Activated B cell treated with CpG ODN at 0.5 μM for 24 hours (primary cell): ENCODE data around the gene CRACR2A. TPM values are rescaled to one million over a fixed set of nuclear protein-coding genes. Genes with fewer than 3 reads are reported as not detected.

Source experiments
- ATAC-seq: fragments of 200-7000 bp; cut with Tn5 transposase; one replicate; pipeline ENCODE4 v1.10.0; 2021; ENCODE audit warnings: low read depth, mild to moderate bottlenecking, moderate library complexity
- CTCF ChIA-PET: fragments of 350-600 bp; sonication (Branson Sonifier 250); formaldehyde crosslinking; loops from one replicate; lab custom pipeline; 2021; ENCODE audit warnings: antibody characterized with exemption; lab: Charles Lee
- POLR2A ChIA-PET: fragments of 350-600 bp; sonication (Branson Sonifier 250); formaldehyde crosslinking; loops from one replicate; lab custom pipeline; 2021; ENCODE audit warnings: antibody characterized with exemption; lab: Charles Lee
- DNase-seq: peaks from one replicate; pipeline ENCODE4 v3.0.0; 2022
- H3K27ac Mint-ChIP-seq: one replicate; pipeline ENCODE4 v1.8.0; 2020; ENCODE audit warnings: mixed read lengths
- H3K27me3 Mint-ChIP-seq: one replicate; pipeline ENCODE4 v1.8.0; 2021; ENCODE audit warnings: mixed read lengths
- H3K36me3 Mint-ChIP-seq: one replicate; pipeline ENCODE4 v1.8.0; 2021; ENCODE audit warnings: low read depth, mixed read lengths
- H3K4me1 Mint-ChIP-seq: one replicate; pipeline ENCODE4 v1.8.0; 2021; ENCODE audit warnings: mixed read lengths
- H3K4me3 Mint-ChIP-seq: one replicate; pipeline ENCODE4 v1.8.0; 2020; ENCODE audit warnings: mild to moderate bottlenecking, mixed read lengths
- H3K9me3 Mint-ChIP-seq: one replicate; pipeline ENCODE4 v1.8.0; 2020; ENCODE audit warnings: mixed read lengths
- intact Hi-C: fragments of 100-400 bp; cut with micrococcal nuclease; formaldehyde crosslinking; loops from one replicate; pipeline ENCODE4 v1.15.1; 2024
- total RNA-seq: library from RNA; stranded (reverse); gene quantifications from 2 replicates; pipeline ENCODE4 v1.2.3, GENCODE V29; 2022
- TF ChIP-seq, protein P1 (sequence below): fragments of 200-600 bp; IDR thresholded peaks from one replicate; pipeline ENCODE4 v1.8.0; 2022; ENCODE audit warnings: antibody characterized with exemption, mild to moderate bottlenecking

CRACR2A gene
- total RNA-seq, 1 donor from 2014 or later = 25.8 TPM

- H3K9me3 Mint-ChIP-seq = no peaks in the 10 kb centered on the region
- POLR2A ChIA-PET = no interaction called here
- H3K4me3 Mint-ChIP-seq = no peak overlapping the region
- TF ChIP-seq, protein P1, sequence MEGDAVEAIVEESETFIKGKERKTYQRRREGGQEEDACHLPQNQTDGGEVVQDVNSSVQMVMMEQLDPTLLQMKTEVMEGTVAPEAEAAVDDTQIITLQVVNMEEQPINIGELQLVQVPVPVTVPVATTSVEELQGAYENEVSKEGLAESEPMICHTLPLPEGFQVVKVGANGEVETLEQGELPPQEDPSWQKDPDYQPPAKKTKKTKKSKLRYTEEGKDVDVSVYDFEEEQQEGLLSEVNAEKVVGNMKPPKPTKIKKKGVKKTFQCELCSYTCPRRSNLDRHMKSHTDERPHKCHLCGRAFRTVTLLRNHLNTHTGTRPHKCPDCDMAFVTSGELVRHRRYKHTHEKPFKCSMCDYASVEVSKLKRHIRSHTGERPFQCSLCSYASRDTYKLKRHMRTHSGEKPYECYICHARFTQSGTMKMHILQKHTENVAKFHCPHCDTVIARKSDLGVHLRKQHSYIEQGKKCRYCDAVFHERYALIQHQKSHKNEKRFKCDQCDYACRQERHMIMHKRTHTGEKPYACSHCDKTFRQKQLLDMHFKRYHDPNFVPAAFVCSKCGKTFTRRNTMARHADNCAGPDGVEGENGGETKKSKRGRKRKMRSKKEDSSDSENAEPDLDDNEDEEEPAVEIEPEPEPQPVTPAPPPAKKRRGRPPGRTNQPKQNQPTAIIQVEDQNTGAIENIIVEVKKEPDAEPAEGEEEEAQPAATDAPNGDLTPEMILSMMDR = no peak
- peaks cover 76% of the 10 kb centered on the region for H3K36me3 Mint-ChIP-seq
- DNase-seq (no peak), ATAC-seq (no peak)
- H3K27me3 Mint-ChIP-seq = no peaks in the 10 kb centered on the region
- CTCF ChIA-PET = no interaction called here
- H3K4me1 Mint-ChIP-seq = no peaks in the 10 kb centered on the region
- H3K27ac Mint-ChIP-seq = no peak overlapping the region
- intact Hi-C loops = no loop called here
These were observed 121.2 kb downstream of the CRACR2A start for GRCh38 chr12:3631759-3632158.

- TF ChIP-seq, protein P1 = no peak
- POLR2A ChIA-PET = no interaction called here
- Mint-ChIP-seq H3K27ac (no peak overlapping the region), H3K4me3 (no peak overlapping the region), H3K9me3 (no peaks in the 10 kb centered on the region), H3K27me3 (no peaks in the 10 kb centered on the region), H3K36me3 (peaks cover 76% of the 10 kb centered on the region), H3K4me1 (no peaks in the 10 kb centered on the region)
- ATAC-seq (no peak), DNase-seq (no peak)
- CTCF ChIA-PET = no interaction called here
- intact Hi-C loops = no loop called here
These were observed 121.7 kb downstream of the CRACR2A start for GRCh38 chr12:3631272-3631637.

- H3K27ac Mint-ChIP-seq = no peak overlapping the region
- no peaks in the 10 kb centered on the region for H3K4me1 Mint-ChIP-seq
- TF ChIP-seq, protein P1 = no peak
- no peak overlapping the region for H3K4me3 Mint-ChIP-seq
- peaks cover 78% of the 10 kb centered on the region for H3K36me3 Mint-ChIP-seq
- ATAC-seq (no peak), DNase-seq (no peak)
- no peaks in the 10 kb centered on the region for H3K9me3 Mint-ChIP-seq
- intact Hi-C loops = no loop called here
- CTCF ChIA-PET = no interaction called here
- POLR2A ChIA-PET = no interaction called here
- H3K27me3 Mint-ChIP-seq = no peaks in the 10 kb centered on the region
These were observed 122.2 kb downstream of the CRACR2A start for GRCh38 chr12:3630621-3631271.

DNA sequence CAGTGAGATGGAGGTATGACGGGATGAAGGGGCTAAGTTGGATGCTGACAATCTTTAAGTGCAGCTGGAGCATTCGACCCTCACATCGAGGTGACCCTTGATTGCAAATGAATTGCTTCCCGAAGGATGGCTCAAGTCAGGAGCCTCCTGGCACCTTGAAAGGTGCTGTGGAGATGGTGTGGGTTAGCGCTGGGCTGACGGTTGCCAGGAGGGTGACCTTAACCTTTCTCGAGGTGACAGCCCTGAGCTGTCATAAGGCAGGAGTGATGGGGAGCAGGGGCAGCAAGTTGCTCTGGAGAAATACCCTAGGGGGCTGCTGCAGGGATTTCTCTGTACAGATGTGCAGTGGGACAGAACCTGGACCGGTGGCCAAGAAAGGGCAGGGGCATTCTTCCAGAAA, 122.8 kb downstream of the CRACR2A start:
- TF ChIP-seq, protein P1 = no peak
- Mint-ChIP-seq H3K36me3 (peaks cover 84% of the 10 kb centered on the region), H3K27me3 (no peaks in the 10 kb centered on the region), H3K9me3 (no peaks in the 10 kb centered on the region), H3K27ac (no peak overlapping the region), H3K4me3 (no peak overlapping the region), H3K4me1 (no peaks in the 10 kb centered on the region)
- DNase-seq = no peak
- ChIA-PET POLR2A (no interaction called here), CTCF (no interaction called here)
- no peak for ATAC-seq
- intact Hi-C loops = no loop called here

DNA sequence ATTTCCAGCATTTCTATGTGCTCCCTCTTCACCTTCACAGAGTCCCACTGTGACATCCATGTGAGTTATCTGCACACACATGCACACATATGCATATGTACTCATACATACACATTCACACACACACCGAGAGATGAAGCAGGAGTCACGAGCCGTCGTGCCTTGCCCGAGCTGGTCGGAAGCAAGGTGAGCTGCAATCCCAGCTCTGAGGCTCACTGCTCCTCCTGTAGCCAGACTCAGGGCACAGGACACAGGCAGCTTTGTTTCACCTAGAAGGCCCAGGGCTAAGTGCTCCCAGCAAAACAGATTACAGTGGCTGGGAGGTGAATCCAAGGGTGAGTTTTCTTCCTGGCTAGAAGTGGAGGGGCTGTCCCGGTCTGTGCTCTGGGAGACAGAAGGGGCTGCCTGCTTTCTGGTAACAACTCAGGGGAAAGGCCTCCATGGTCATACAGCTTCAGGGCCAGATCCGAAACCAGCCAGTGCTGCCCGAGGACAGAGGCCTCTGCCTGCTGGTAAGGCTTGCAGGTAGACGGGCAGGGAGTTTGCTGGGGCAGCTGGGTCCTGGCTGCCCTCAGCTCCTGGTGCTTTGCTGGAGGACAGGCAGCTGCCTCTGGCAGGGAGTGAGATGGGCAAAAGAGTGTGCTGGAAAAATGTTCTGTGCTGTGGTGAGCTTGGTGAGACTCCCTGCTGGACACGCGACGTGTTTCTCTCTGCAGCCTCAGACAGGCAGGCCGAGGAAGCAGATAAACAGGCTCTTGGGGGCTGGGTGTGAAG, 123.7 kb downstream of the CRACR2A start:
- Mint-ChIP-seq H3K36me3 (peaks cover 87% of the 10 kb centered on the region), H3K27me3 (no peaks in the 10 kb centered on the region), H3K9me3 (no peaks in the 10 kb centered on the region), H3K27ac (no peak overlapping the region), H3K4me3 (no peak overlapping the region), H3K4me1 (no peaks in the 10 kb centered on the region)
- intact Hi-C loops = no loop called here
- DNase-seq = no peak
- POLR2A ChIA-PET = interaction anchor here (0.8 kb wide), 1 partner anchor 354 kb away, joined by 3 read pairs; no protein-coding TSS in a partner anchor
- no peak for ATAC-seq
- TF ChIP-seq, protein P1 = no peak
- CTCF ChIA-PET = no interaction called here
